Effector CD4-positive, alpha-beta T cell (primary cell): ENCODE data around the gene H6PD.

Experiments
- DNase-seq: peaks from one replicate; pipeline ENCODE4 v3.0.0-alpha.2; 2020
- total RNA-seq: gene quantifications from one replicate; lab custom pipeline; 2026; lab: John Stamatoyannopoulos, UW

H6PD gene
- total RNA-seq, result 97.6 reads per million, percentile 82 among the genes with 10 or more reads in this experiment

GRCh38 chr1:9234223-9235095, at the start of gene H6PD:
Gene H6PD, plus strand, starts transcription at chr1:9234774. Its CDS starts 10,161 bp downstream, at chr1:9244935.
- peak; percentile 62 for DNase-seq

- no peak for DNase-seq
These were observed 48.3 kb upstream of the H6PD start for GRCh38 chr1:9186082-9186859.

- DNase-seq, result no peak
These were observed 47.6 kb upstream of the H6PD start for GRCh38 chr1:9187004-9187403.

DNA sequence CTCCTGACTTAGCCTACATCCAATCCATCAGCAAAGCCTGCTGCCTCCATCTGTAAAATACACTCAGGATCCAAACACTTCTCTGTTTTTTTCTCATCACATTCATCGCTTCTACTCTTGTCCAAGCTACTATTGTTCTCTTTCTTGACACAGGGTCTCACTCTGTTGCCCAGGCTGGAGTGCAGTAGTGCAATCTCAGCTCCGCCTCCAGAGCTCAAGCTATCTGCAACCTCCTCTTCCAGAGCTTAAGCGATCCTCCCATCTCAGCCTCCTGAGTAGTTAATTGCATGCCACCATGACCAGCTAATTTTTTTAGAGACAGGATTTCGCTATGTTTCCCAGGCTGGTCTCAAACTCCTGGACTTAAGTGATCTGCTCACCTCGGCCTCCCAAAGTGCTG, 44.3 kb upstream of the H6PD start:
- DNase-seq, result no peak

DNA sequence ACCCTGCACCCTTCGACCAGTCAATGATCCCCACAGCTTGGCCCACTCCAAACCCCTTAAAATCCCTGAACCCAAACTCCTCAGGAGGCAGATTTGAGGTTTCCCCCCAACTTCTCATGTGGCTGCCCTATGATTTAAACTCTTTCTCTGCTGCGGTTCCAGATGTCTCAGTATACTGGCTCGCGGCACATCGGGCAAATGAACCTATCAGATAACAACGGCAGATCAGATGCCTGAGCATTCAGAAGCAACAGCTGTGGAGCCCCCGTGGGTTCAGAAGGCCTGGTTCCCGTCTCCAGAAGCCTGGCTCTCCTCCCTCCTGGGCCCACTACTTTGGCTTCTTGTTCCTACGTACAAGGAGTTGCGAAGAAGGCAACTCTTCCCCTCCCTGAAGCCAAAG, 43.3 kb upstream of the H6PD start:
- DNase-seq, result no peak

GRCh38 chr1:9192578-9193232, 41.9 kb upstream of the H6PD start:
- no peak for DNase-seq

GRCh38 chr1:9193233-9193625, 41.3 kb upstream of the H6PD start:
- no peak for DNase-seq

DNA sequence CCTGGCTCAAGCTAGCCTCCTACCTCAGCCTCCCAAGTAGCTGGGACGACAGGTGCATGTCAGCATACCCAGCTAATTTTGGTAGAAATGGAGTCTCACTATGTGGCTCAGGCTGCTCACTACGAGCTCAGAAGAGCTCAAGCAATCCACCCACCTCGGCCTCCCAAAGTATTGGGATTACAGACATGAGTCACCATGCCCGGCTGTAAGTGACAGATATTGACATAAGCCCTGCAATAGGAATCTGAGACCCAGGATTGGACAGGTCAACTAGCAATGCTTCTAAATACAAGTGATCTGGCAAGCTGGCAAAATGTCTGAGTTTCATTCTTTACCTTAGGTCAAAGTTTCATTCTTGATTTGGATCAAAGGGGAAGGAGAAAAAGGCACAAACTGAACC, 40.5 kb upstream of the H6PD start:
- DNase-seq, result no peak

- DNase-seq, result no peak
These were observed 38.9 kb upstream of the H6PD start for GRCh38 chr1:9195651-9196050.

DNA sequence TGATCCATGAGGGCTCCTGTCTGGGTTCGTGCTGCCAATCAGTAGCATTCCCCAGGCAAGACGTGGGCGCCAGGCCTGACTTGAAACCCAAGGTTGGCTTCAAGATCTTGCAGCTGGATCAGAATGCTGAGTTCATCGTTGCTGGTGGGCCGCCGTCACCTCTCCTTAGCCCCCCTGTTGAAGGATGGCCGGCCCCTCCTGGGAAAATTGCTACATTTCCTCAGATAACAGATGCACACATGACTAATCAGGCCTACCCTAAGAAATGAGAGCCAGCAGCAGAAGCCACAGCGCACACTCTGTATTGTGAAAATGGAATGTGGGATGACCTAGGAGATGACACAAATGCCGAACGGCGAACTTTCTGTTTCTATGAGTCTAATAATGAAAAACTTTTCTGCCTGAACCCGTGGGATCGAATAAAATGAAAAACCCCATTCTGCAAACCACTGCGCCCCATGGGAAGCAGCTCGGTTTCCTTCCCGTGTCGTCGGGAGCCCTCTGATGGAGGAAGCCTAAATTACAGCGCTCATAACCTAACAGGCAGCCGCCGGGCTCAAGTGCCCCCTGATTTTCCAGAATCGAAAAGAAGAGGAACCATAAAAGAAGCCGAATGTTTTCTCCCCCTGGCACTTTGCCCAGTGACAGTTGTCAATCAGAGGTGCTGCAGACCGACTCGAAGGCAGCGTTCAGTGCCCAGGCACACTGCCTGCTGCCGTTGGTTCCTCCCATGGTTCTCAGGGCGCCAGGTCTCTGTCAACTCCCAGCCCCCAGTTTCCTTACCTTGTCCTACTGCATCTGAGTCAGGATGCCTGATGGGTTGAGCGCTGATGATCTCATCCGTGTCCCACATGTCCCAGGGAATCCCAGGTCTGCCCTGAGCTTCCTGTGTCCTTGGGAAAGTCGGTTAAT, 38.2 kb upstream of the H6PD start:
- DNase-seq, result peak; percentile 16

- no peak for DNase-seq
These were observed 37.1 kb upstream of the H6PD start for GRCh38 chr1:9197186-9198099.

DNA sequence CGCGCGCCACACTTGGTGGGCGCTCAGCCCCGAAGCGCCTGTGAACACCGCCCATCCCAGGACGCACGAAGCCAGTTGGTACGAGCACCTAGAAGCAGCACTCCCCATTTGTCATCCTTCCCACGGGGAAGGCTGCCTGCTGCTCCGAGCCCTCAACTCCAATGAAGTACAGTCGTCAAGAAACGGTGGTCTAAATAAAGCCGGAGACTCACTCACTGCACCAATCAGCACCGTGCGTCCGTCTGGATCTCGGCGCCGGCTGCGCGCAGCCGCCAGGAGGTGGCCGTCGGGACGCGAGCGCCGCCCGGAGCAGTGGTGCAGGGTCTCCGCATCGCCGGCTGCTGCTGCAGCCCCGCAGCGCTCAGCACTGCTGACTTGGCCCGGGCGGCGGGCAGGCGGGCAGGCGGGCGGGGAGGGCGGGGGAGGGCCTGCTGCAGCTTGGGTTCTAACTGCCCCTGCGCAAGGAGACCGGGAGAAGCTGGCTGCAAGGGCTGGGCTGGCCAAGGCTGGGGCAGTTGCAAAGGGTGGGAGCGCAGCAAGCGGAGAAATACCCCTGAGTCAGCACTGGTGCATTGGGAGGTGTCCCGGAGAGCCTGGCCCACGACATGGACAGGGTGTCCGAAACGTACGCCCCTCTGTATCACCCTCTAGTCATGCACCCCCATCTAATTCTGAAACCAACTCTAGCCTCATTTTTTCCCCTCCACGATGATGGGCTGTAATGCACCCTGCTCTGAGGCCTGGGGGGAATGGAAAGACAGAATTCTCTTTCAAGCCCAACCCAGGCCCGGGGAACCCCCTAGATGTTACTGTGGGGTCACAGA, 35.8 kb upstream of the H6PD start:
- no peak for DNase-seq

DNA sequence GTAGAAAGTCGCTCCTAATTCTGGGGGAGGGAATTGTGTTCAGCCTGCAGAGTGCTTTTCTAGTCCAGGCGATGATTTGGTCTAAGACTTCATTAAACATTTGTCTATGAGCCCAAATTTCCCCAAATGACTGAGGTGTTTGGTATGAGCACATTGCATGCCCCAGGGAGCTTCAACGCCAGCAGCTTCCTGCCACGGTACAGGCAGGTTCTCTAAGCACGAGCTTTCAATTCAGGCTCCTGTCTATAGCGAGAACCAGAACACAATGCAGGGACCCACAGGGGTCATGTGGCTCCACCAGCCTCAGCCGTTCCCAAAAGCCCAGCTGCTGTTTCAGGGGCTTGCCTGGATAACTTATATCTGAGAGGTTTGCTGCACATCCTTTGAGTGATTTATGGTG, 34.1 kb upstream of the H6PD start:
- no peak for DNase-seq

GRCh38 chr1:9201401-9202239, 33.0 kb upstream of the H6PD start:
- no peak for DNase-seq

GRCh38 chr1:9202240-9202870, 32.2 kb upstream of the H6PD start:
- no peak for DNase-seq

DNA sequence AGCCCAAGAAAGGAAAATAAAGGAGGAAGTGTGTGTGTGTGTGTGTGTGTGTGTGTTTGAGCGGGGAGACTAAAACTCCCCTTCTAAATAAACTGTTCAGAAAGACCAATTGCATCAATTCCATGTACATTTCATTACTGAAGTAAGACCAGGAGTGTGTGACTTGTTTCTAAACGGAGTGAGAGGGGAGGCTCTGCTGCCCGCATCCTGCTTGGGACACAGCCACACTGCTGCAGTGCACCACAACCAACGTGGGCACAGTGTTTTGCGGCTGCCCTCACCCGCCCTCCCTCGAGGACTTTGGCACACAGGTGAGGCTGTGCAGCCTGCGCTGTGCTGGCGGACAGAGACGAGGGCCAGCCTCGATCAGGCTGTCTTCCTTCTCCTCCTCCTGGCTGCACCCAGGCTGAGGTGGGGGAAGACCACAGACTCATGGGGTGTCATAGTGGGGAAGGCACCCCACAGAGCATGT, 31.0 kb upstream of the H6PD start:
- DNase-seq, result no peak

DNA sequence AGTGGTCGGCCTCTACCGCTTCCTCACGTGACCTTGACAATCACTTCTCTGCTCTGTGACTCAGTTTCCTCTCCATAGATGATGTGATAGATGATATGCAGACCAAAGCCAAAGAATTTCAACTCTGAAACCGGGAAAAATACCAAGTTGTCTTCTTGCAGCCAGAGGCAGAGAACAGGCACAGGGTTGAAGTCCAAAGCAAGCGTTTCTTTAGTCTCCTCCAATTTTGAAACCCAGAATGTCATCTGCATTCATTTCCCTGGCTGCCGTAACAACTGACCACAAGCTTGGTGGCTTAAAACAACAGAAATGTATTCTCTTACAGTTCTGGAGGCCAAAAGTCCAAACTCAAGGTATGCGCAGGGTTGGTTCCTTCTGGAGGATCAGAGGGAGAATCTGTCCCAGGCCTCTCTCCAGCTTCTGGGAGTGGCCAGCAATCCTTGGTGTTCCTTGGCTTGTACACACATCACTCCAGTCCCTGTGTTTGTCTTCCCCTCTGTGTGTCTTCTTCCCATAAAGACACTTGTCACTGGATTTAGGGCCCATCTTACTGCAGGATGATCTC, 30.3 kb upstream of the H6PD start:
- DNase-seq, result no peak

- DNase-seq, result no peak
These were observed 27.5 kb upstream of the H6PD start for GRCh38 chr1:9207086-9207485.
